ENCODE results near the gene EEF1AKMT4.
A peak's percentile ranks its signal among the peaks of the same experiment; 100 is the strongest.
"Not testable (repeated sequence)": the region's sequence is repeated elsewhere in the genome, so short reads cannot be mapped to it uniquely, and the experiment has no call there.

EEF1AKMT4 gene

GRCh38 chr3:184261270-184261853 is 11.9 kb downstream of the EEF1AKMT4 start, which contains the start of gene CAMK2N2:
Gene CAMK2N2, minus strand, starts transcription at chr3:184261553. Its CDS starts 268 bp downstream, at chr3:184261285.
- peak; percentile 76 for DNase-seq

GRCh38 chr3:184261854-184262763 is 12.6 kb downstream of the EEF1AKMT4 start:
- DNase-seq: no peak

- no peak for DNase-seq
These were observed 13.3 kb downstream of the EEF1AKMT4 start for GRCh38 chr3:184262764-184263179.

- not testable (repeated sequence) for DNase-seq
These were observed 17.8 kb downstream of the EEF1AKMT4 start for GRCh38 chr3:184267249-184267648.

- DNase-seq: no peak
These were observed 22.8 kb downstream of the EEF1AKMT4 start for GRCh38 chr3:184272269-184272668.

- no peak for DNase-seq
These were observed 25.9 kb downstream of the EEF1AKMT4 start for GRCh38 chr3:184275381-184275701.

- no peak for DNase-seq
These were observed 26.8 kb downstream of the EEF1AKMT4 start, which contains the start of gene ECE2 for GRCh38 chr3:184275961-184276910. Gene ECE2, plus strand, starts transcription at chr3:184276022. Its CDS starts 132 bp downstream, at chr3:184276154.

- DNase-seq: no peak
These were observed 27.9 kb downstream of the EEF1AKMT4 start for GRCh38 chr3:184277366-184277765.

GRCh38 chr3:184282941-184283340 is 33.5 kb downstream of the EEF1AKMT4 start:
- no peak for DNase-seq

- DNase-seq: no peak
These were observed 34.2 kb downstream of the EEF1AKMT4 start for GRCh38 chr3:184283681-184284080.

GRCh38 chr3:184284696-184285095 is 35.2 kb downstream of the EEF1AKMT4 start:
- no peak for DNase-seq

- peak; percentile 86 for DNase-seq
These were observed 40.0 kb downstream of the EEF1AKMT4 start for GRCh38 chr3:184289426-184289938.

GRCh38 chr3:184290331-184290730 is 40.9 kb downstream of the EEF1AKMT4 start:
- DNase-seq: no peak

- DNase-seq: no peak
These were observed 41.7 kb downstream of the EEF1AKMT4 start for GRCh38 chr3:184291044-184291737.

GRCh38 chr3:184291738-184292445 is 42.4 kb downstream of the EEF1AKMT4 start:
- no peak for DNase-seq

GRCh38 chr3:184295771-184296170 is 46.3 kb downstream of the EEF1AKMT4 start:
- no peak for DNase-seq

GRCh38 chr3:184296616-184297015 is 47.1 kb downstream of the EEF1AKMT4 start:
- DNase-seq: no peak

GRCh38 chr3:184298759-184299487 is 49.5 kb downstream of the EEF1AKMT4 start, which contains the start of gene PSMD2:
Gene PSMD2, plus strand, starts transcription at chr3:184299241. Its CDS starts 26 bp downstream, at chr3:184299267.
- peak; percentile 98 for DNase-seq

- DNase-seq: no peak
These were observed 50.3 kb downstream of the EEF1AKMT4 start for GRCh38 chr3:184299488-184300377.

GRCh38 chr3:184300378-184300720 is 50.9 kb downstream of the EEF1AKMT4 start:
- no peak for DNase-seq
